ENCODE results near the gene MRPL51.

Gene MRPL51

DNA sequence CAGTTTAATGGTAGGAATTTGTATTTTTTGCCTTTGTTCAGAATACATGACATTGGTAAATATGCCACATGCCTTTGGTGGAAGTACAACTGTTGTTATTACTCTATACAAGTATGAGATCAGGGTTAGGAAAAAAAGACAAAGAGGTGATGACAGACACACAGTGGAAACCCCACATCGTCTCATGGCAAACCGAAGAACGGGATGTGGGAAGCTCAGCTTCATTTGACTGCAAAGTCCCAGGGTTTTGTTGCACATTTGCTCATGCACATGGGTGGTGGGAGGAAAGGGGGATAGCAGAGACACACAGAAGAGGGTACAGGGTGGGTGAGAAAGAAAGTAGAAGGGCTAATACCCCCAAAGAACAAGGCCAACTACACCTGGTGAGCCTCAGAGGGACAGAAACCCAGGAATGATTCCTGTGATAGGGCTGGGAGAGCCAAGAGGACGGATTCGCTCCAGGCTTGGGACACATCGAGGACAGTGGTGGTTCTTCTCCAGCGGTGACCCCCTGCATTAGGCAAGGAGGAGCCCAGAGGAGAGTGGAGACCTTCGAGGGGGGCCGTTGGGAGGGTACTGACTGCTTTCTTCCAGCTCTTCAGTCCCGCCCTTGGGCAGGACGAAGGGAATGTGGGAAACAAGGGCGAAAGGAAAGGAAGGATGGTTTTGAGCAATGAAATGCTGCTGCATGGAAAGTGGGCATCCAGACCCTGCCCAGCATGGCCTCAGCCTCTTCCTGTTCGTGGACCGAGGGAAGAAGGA lies 30.6 kb downstream of the MRPL51 start:
- no peak for DNase-seq (ENCODE audit: low read depth)
- TF ChIP-seq, protein P1, sequence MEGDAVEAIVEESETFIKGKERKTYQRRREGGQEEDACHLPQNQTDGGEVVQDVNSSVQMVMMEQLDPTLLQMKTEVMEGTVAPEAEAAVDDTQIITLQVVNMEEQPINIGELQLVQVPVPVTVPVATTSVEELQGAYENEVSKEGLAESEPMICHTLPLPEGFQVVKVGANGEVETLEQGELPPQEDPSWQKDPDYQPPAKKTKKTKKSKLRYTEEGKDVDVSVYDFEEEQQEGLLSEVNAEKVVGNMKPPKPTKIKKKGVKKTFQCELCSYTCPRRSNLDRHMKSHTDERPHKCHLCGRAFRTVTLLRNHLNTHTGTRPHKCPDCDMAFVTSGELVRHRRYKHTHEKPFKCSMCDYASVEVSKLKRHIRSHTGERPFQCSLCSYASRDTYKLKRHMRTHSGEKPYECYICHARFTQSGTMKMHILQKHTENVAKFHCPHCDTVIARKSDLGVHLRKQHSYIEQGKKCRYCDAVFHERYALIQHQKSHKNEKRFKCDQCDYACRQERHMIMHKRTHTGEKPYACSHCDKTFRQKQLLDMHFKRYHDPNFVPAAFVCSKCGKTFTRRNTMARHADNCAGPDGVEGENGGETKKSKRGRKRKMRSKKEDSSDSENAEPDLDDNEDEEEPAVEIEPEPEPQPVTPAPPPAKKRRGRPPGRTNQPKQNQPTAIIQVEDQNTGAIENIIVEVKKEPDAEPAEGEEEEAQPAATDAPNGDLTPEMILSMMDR (IDR thresholded peaks at IDR 0.05; ENCODE audit: low read length, missing control alignments), result no peak
- H3K4me3 ChIP-seq (replicated peaks; ENCODE audit: low read depth, low read length), result no peak overlapping the region

DNA sequence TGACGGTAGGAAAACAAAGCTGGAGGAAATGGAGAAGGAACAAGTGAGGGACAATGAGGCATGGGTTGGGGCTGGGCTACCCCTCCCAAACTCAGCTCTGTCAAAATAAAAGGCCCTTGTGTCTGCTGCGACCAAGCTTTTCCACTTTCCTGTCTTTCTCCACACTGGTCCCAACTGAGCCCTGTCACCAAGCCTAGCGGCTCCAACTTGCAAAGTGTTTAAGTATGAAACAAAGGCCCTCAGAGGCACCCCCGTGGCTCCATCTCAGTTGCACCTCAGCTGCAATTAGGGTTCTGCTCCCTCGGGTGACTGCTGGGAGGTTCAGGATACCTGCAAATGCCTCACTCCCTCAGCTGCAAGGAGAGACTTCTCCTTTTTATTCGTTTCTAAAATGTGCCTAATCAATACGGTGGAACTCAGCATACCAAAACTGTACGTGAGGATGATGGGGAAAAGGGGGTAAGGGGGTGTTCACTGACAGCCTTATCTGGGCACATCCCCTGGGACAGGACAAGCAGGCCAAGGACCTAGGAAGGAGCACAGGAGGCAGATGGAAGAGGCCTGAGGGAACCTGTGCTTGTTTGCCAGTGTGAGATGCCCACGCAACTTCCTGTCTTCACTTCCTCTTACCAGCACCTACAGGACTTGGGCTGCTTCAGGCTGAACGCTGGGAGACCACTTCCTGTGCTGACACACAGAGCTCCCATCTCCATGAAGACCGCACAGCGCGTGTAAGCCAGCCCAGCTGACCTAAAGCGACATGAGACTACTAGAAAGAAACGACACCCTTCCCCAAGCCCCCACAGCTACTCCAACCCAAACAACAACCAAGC lies 31.4 kb downstream of the MRPL51 start:
- no peak for DNase-seq (ENCODE audit: low read depth)
- TF ChIP-seq, protein P1 (IDR thresholded peaks at IDR 0.05; ENCODE audit: low read length, missing control alignments), result no peak
- no peak overlapping the region for H3K4me3 ChIP-seq (replicated peaks; ENCODE audit: low read depth, low read length)

DNA sequence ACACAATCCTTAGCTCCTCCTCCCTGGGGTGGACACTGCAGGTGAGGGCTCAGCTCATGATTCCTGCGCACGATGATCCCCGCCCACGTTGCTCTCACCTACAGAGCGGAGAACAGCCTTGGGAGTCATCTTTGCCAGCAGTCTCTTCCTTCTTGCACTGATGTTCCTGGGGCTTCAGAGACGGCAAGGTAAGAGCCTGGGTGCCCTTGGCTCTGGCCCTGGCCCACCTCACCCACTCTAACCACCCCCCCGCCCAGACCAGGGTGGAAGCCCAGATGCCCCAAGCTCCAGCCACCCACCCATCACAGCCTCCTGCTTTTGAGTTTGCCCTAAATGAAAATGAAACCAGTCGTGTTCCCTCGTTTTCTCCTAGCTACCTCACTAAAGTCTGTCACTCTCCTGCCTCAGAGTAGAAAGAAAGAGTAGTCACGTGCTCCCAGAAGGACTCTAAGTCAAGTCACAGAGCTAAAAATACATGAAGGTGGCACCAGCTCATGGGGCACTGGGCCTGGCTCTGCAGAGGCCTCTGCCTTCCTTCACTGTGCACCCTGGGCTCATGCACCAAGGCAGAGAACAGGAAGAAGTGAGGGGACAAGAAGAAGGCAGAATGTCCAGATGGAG lies 32.2 kb downstream of the MRPL51 start:
- TF ChIP-seq, protein P1 (IDR thresholded peaks at IDR 0.05; ENCODE audit: low read length, missing control alignments), result no peak
- DNase-seq (ENCODE audit: low read depth), result no peak
- no peak overlapping the region for H3K4me3 ChIP-seq (replicated peaks; ENCODE audit: low read depth, low read length)

DNA sequence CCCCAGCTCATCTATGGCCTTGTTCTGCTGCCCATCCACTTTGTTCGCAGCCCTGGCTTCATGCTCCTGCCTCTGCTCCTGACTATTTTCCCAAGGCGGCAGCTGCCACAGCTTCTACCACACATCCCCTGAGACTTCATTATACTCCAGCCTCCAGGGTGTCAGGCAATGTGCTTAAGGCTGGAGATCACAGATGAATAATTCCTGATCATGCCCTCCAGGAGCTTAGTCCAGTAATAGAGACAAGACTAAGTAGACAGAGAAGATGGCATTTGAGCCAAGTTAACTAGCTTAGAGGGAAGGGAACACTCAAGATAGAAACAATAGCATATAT lies 34.1 kb downstream of the MRPL51 start:
- TF ChIP-seq, protein P1 (IDR thresholded peaks at IDR 0.05; ENCODE audit: low read length, missing control alignments), result no peak
- DNase-seq (ENCODE audit: low read depth), result no peak
- no peak overlapping the region for H3K4me3 ChIP-seq (replicated peaks; ENCODE audit: low read depth, low read length)

DNA sequence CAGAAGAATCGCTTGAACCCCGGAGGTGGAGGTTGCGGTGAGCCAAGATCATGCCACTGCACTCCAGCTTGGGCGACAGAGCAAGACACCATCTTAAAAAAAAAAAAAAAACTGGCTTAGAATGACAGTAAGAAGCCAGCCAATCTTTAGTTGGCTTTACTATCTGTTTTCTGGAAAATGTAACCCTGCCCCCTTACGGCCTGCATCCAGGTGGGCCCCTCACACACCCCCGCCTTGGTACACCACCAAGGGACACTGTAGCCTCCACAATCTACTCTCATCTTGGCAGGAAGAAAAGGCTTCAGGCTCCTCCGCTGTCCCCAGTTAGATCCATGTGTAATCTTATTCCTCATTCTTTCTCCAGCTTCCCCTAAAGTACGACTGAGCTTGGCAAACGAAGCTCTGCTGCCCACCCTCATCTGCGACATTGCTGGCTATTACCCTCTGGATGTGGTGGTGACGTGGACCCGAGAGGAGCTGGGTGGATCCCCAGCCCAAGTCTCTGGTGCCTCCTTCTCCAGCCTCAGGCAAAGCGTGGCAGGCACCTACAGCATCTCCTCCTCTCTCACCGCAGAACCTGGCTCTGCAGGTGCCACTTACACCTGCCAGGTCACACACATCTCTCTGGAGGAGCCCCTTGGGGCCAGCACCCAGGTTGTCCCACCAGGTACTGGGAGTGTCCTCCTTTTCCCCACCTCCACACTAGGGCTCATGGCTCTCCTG lies 34.6 kb downstream of the MRPL51 start:
- TF ChIP-seq, protein P1 (IDR thresholded peaks at IDR 0.05; ENCODE audit: low read length, missing control alignments), result no peak
- DNase-seq (ENCODE audit: low read depth), result no peak
- H3K4me3 ChIP-seq (replicated peaks; ENCODE audit: low read depth, low read length), result no peak overlapping the region

DNA sequence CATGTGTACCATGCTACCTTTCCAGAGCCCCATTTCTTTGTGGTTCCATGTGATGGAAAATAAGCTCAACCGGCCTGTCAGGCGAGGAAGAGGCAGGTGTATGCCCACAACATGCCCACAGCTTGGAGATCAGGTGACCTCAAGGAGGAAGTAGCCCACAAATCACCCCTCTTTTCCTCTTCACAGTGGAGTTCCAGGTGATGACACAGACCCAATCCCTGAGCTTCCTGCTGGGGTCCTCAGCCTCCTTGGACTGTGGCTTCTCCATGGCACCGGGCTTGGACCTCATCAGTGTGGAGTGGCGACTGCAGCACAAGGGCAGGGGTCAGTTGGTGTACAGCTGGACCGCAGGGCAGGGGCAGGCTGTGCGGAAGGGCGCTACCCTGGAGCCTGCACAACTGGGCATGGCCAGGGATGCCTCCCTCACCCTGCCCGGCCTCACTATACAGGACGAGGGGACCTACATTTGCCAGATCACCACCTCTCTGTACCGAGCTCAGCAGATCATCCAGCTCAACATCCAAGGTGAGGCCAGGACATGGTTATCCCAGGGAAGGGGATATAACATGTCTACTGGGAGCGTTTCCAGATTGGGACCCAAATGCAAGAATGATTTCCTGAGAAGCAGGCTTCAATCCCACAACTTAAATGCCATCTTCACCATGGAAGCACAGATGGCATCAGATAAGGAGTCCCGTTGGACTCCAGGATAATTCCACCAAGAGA lies 35.7 kb downstream of the MRPL51 start:
- H3K4me3 ChIP-seq (replicated peaks; ENCODE audit: low read depth, low read length), result no peak overlapping the region
- no peak for DNase-seq (ENCODE audit: low read depth)
- TF ChIP-seq, protein P1 (IDR thresholded peaks at IDR 0.05; ENCODE audit: low read length, missing control alignments), result no peak

Data from fibroblast of pulmonary artery (primary cell).